Heart left ventricle (tissue), 16 donors: ENCODE results near the gene NDUFV3. TPM values are rescaled to one million over a fixed set of nuclear protein-coding genes. Genes with fewer than 3 reads are reported as not detected.

Experiments
- ATAC-seq, 4 donors: fragments of 200-7000 bp; cut with Tn5 transposase; one replicate each; pipeline ENCODE4 v1.9.1; 2020 to 2022; ENCODE audit warnings: moderate library complexity in 4 of 4, mild to moderate bottlenecking in 3 of 4, moderate number of reproducible peaks in 1 of 4
- DNase-seq, 5 donors: peaks; one replicate each; pipeline ENCODE4 v3.0.0-alpha.2; 2020
- H3K27ac ChIP-seq, 12 donors: fragments of 200-600 bp; sonication (generic) in 4 of 12; one replicate each; pipeline versions ENCODE4 v1.5.0 to v1.8.0; 2016 to 2022; ENCODE audit warnings: mild to moderate bottlenecking in 2 of 12
- H3K27me3 ChIP-seq, 9 donors: fragments of 200-600 bp; sonication (generic) in 2 of 9; one replicate each; pipeline versions ENCODE4 v1.5.1 to v1.8.0; 2016 to 2022; ENCODE audit warnings: mild to moderate bottlenecking in 3 of 9
- H3K36me3 ChIP-seq, 9 donors: fragments of 200-600 bp; sonication (generic) in 2 of 9; one replicate each; pipeline versions ENCODE4 v1.5.0 to v1.8.0; 2018 to 2022; ENCODE audit warnings: mild to moderate bottlenecking in 2 of 9
- H3K4me1 ChIP-seq, 12 donors: fragments of 200-600 bp; sonication (generic) in 4 of 12; one replicate each; pipeline versions ENCODE4 v1.5.0 to v1.8.0; 2016 to 2022; ENCODE audit warnings: mild to moderate bottlenecking in 3 of 12
- H3K4me3 ChIP-seq, 12 donors: fragments of 200-600 bp; sonication (generic) in 4 of 12; one replicate each; pipeline versions ENCODE4 v1.5.0 to v1.8.0; 2017 to 2022; ENCODE audit warnings: mild to moderate bottlenecking in 9 of 12, moderate library complexity in 4 of 12
- H3K9me3 ChIP-seq, 12 donors: fragments of 200-600 bp; sonication (generic) in 4 of 12; one replicate each; pipeline versions ENCODE4 v1.5.0 to v1.8.0; 2016 to 2022; ENCODE audit warnings: mild to moderate bottlenecking in 1 of 12
- CTCF ChIP-seq, 12 donors: fragments of 200-600 bp; sonication (generic) in 4 of 12; IDR thresholded peaks; one replicate each; pipeline versions ENCODE4 v1.5.0 to v1.8.0; 2018 to 2022; ENCODE audit warnings: antibody characterized with exemption in 12 of 12, mild to moderate bottlenecking in 5 of 12
- POLR2A ChIP-seq, 2 donors: fragments of 450-650 bp; IDR thresholded peaks; one replicate each; pipeline ENCODE4 v1.6.1; 2017; ENCODE audit warnings: antibody characterized with exemption in 2 of 2, mild to moderate bottlenecking in 2 of 2, moderate library complexity in 2 of 2
- WGBS, 4 donors: extraction: QIAGEN DNeasy Blood & Tissue Kit in 2 of 4; methylation state at CpG; one replicate each; pipeline versions ENCODE4 v1.1.5 to v1.1.7; 2013 to 2018; 5-methylcytosine and 5-hydroxymethylcytosine counted together
- intact Hi-C, 10 donors: fragments of 100-400 bp; cut with DNase I; formaldehyde crosslinking; loops; one replicate each; pipeline versions ENCODE4 v1.11.1 to v1.14.2; 2022
- long read RNA-seq, 3 donors: library from polyadenylated mRNA; unstranded; transcript quantifications; one replicate each; pipeline ENCODE4 v2.0.0, GENCODE V29; 2020 to 2021
- polyA plus RNA-seq, 2 donors: library from polyadenylated mRNA; stranded (reverse); fragments of 200-250 nt; gene quantifications; one replicate each; pipeline ENCODE4 v1.2.3, GENCODE V29; 2013
- total RNA-seq, 9 donors: library from RNA; depleted of rRNA in 2 of 9; stranded (reverse); fragments of >200 nt in 2 of 9; fragmentation: NEBNext Ultra II Directional in 3 of 9; extraction: Animal tissue kit (Norgen Biotek cat#: 25700) in 3 of 9; gene quantifications; one replicate each; pipeline versions ENCODE4 v1.1.0 to v1.2.4, GENCODE V29; 2016 to 2023
- donor health status: ischemic (EF 13 %, LVEDD 7.1; RV severe dilation, severe dysfunction).
- donor health status: healthy with polysubstance abuse.
- donor health status: DM: no; HTN: yes; CAD: no.
- donor health status: DM: no; HTN: no; CAD: no.
- donor health status: ischemic (EF 25% LVEDD 6.9; RV normal size, moderate dysfunction).
- donor health status: ischemic (EF 25% LVEDD 5.7; RV mildly dilated, moderate dysfunction).
- donor health status: healthy.
- donor health status: DM: yes; HTN: yes; CAD: no.
- donor health status: ischemic (EF 35%, LVEDD 5.7; RV mildly dilated, moderate dysfunction).
- donor health status: nonischemic (EF 11% LVEDD 7.7; RV severe dilation, severe dysfunction).
- donor health status: DM: yes; HTN: yes; CAD: no.
- donor health status: PGD.
- donor health status: ischemic (EF 29% LVEDD 5.4; RV normal size, mild dysfunction).
- donor health status: nonischemic (EF 23%, LVEDD 6.1; RV moderate dilation, normal function).

Gene NDUFV3
- total RNA-seq (10 to 100 TPM; 35.1 to 62.8 (median 50.4) TPM), polyA plus RNA-seq (10 to 100 TPM; 22.7 to 59.1 TPM)
- long read RNA-seq, donor 1, full-length matches to known transcripts, result 147 of 172 reads
- long read RNA-seq, donor 1, partial matches to known transcripts, result 16 of 172 reads
- long read RNA-seq, donor 1, other reads (novel, unspliced or antisense), result 9 of 172 reads
- long read RNA-seq, donor 2, full-length matches to known transcripts, result 164 of 194 reads
- long read RNA-seq, donor 2, partial matches to known transcripts, result 21 of 194 reads
- long read RNA-seq, donor 2, other reads (novel, unspliced or antisense), result 9 of 194 reads
- long read RNA-seq, donor 3, full-length matches to known transcripts, result 92 of 107 reads
- long read RNA-seq, donor 3, partial matches to known transcripts, result 5 of 107 reads
- long read RNA-seq, donor 3, other reads (novel, unspliced or antisense), result 10 of 107 reads

DNA sequence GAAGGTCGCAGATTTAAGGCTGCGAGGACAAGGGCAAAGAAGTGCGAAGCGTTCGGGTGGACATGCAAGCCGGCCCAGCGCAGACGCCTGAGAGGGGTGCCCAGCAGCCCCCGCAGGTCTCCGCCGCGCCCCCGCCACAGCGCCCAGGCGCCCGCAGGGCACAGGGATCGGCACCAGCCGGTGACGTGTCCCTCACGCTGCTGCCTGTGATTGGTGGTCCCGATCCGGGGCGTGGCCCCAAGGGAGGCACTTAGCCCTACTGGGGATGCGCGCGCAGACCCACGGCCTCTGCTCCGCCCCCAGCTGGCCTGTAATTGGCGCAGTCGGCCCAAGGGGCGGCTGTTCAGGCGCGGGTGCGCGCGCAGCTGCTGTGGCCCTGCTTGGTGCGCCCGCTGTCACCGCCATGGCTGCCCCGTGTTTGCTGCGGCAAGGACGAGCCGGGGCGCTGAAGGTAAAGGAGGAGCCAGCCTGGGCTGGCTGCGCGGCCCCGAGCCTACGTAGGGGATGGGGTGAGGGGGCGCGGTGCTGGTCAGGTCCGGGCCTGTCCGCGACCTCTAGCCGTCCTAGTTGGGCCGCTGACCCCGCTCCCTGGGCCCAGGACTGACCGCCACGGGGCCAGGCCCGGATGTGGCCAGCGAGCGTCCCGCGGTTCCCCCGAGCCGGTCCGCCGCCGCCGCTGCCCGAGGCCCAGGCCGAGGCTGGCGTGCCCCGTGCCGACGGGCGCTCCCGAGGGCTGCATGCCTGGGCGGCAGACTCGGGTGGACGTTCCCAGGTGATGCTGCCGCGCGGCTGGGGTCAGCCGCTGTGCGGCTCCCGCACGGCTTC, at the start of gene NDUFV3:
Gene NDUFV3 (plus strand): TSS at position 379 of the 825 bp plus-strand sequence. CDS start 25 bp downstream, at position 404.
- Histone ChIP-seq H3K9me3 (no peaks in the 10 kb centered on the region), H3K36me3 (peaks cover 0 to 33% (median 24%) of the 10 kb centered on the region in 9 donors), H3K4me1 (peaks cover 0 to 22% (median 13%) of the 10 kb centered on the region in 12 donors), H3K27ac (peak within 1 kb of the TSS; percentile 90 to 99 (median 96)), H3K27me3 (no peaks in the 10 kb centered on the region), H3K4me3 (peak within 1 kb of the TSS; percentile 68 to 98 (median 88))
- 0 to 1% (median 0%) methylated on average over 28 to 87 of the region's 87 CpGs for WGBS, 4 donors
- DNase-seq, result peak; percentile 100
- ATAC-seq, result peak; percentile 98 to 100 (median 98)
- intact Hi-C loops, result loop anchor here in 4 of 10 donors (5.0 to 10.0 kb wide), 2 partner anchors 79 to 82 kb away; partner anchors contain the start of gene PKNOX1 (in 4 of the 4)
- TF ChIP-seq POLR2A (IDR thresholded peaks at IDR 0.05) (peak; percentile 58 to 97), CTCF (IDR thresholded peaks at IDR 0.05) (peak in 6 of 12 donors; percentile 6 to 38 (median 18))

DNA sequence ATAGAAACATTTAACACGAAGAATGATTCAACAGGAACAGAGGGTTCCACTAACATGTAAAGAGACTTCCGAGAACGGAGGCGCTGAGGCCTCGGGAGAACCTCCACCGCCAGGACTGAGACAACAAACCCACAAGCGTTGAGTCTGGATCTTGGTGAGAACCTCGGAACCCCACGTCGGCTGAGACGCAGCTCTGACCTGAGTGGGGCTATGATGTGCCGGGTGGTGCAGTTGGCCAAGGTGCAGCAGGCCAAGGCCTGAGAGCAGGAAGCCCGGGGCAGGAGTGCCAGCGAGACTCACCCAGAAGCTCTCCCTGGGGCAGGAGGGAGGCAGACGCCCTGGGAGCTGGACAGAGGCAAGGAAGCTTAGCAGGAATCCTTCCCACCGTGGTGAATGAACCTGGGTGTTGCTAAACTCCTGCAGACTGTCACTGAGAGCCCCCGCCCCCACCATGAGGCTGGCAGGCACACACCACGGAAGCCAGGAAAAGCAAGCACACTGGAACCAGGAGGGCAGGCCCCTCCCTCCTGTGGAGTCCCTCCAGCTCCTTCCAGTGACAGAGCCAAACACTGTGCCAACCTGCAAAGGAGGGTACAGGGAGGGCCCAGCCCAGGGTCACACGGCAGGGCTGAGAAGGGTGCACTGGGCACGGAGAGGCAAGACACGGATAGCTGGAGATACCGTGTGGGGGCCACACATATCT, 48.5 kb upstream of the NDUFV3 start:
- WGBS, 4 donors, result 70 to 74% (median 73%) methylated on average over 17 to 22 of the region's 22 CpGs
- no peaks in the 10 kb centered on the region for H3K27me3 ChIP-seq
- ATAC-seq (peak; percentile 93 to 97 (median 95)), DNase-seq (peak in 4 of 5 donors; percentile 46 to 81 (median 68))
- peaks cover 0 to 13% (median 0%) of the 10 kb centered on the region in 12 donors for H3K4me1 ChIP-seq
- intact Hi-C loops, result no loop called here
- H3K27ac ChIP-seq, result peak overlapping the region in 11 of 12 donors; percentile 29 to 79 (median 65)
- TF ChIP-seq POLR2A (IDR thresholded peaks at IDR 0.05), result no peak
- TF ChIP-seq CTCF (IDR thresholded peaks at IDR 0.05), result no peak
- H3K9me3 ChIP-seq, result no peaks in the 10 kb centered on the region
- H3K36me3 ChIP-seq, result peaks cover 0 to 85% (median 49%) of the 10 kb centered on the region in 9 donors
- no peak overlapping the region for H3K4me3 ChIP-seq

DNA sequence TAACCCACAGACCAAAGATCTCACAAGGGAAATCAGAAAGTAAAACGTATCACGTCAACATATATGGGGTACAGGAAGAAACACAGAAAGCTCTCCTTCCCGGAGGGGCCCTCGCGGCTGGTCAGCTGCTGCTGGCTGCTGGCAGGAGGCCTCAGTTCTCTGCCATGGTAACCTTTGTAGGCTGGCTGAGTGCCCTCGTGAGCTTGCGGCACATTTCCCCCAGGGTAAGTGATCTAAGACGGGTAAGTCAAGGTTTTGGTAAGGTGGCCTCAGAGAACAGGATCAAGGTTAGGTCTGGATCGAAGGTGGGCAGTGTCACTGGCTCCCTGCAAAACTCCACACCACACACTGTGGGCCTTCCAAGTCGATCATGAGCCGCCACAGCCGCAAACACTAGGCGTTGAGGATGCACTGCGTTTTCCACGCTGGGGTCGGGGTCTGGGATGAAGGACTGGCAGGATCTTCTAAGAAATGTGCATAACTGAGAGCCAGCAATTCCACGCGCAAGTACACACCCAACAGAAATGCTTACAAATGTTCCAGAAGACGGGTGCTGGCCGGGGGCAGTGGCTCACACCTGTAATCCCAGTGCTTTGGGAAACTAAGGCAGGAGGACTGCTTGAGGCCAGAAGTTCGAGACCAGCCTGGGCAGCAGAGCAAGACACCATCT, 47.7 kb upstream of the NDUFV3 start:
- intact Hi-C loops, result no loop called here
- no peaks in the 10 kb centered on the region for H3K27me3 ChIP-seq
- DNase-seq, result peak in 3 of 5 donors; percentile 56 to 78 (median 63)
- no peaks in the 10 kb centered on the region for H3K9me3 ChIP-seq
- peak; percentile 50 to 83 (median 70) for ATAC-seq
- WGBS, 4 donors, result 70 to 82% (median 78%) methylated on average over 19 to 21 of the region's 21 CpGs
- peak overlapping the region in 11 of 12 donors; percentile 29 to 79 (median 65) for H3K27ac ChIP-seq
- no peak for TF ChIP-seq CTCF (IDR thresholded peaks at IDR 0.05)
- no peak for TF ChIP-seq POLR2A (IDR thresholded peaks at IDR 0.05)
- H3K36me3 ChIP-seq, result peaks cover 0 to 87% (median 53%) of the 10 kb centered on the region in 9 donors
- H3K4me1 ChIP-seq, result peaks cover 0 to 13% (median 0%) of the 10 kb centered on the region in 12 donors
- H3K4me3 ChIP-seq, result no peak overlapping the region
